Measurements from ENCODE around the gene GPD1L. TPM values are rescaled to one million over a fixed set of nuclear protein-coding genes. Genes with fewer than 3 reads are reported as not detected.

GPD1L gene
- polyA plus RNA-seq, 1 donor (not counting 4 experiments of a cell fraction or from before 2014, with no cell fraction given): 4.5 TPM

DNA sequence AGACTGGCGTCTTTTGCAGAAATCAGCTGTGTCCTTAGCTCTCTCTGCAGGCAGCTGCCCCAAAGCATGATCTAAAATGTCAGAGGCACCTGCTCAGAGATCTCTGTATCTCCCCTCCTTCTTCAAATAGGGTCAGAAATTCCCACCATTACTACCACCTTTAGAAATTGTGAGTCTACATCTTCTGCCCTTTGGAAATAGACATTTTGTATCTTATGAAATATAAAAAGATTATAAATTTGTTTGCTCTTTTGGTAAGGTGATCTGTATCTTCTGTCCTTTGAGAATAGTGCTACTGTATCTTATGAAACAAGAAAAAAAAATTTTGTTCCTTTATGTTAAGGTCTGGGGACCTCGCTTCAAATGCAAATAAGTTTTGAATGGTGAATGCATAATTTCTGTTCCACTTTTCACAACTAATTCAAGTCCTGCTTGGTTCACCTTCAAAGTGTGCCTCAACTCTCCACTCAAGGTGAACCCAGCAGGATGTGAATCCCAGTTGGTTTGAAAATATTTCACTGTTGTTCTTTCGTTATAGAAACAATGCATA lies 28.3 kb upstream of the GPD1L start:
- no peaks in the 10 kb centered on the region for H3K36me3 ChIP-seq (ENCODE audit: control insufficient read depth in 2 of 2, extremely low read depth in 1 of 2, insufficient read depth in 2 of 2, low read length in 2 of 2)
- no peaks in the 10 kb centered on the region for H4K20me1 ChIP-seq (ENCODE audit: control insufficient read depth, extremely low read depth, insufficient read depth, low read length)
- no peak for TF ChIP-seq EZH2 (IDR thresholded peaks at IDR 0.05; ENCODE audit: low read length)
- H2AFZ ChIP-seq (ENCODE audit: control insufficient read depth, low read length): no peak overlapping the region
- H3K9me3 ChIP-seq (ENCODE audit: control insufficient read depth, low read depth, low read length): no peaks in the 10 kb centered on the region
- H3K79me2 ChIP-seq (ENCODE audit: control insufficient read depth, insufficient read depth, low read length): no peaks in the 10 kb centered on the region
- H3K9me1 ChIP-seq (ENCODE audit: control insufficient read depth, extremely low read depth, insufficient read depth, low read length): no peaks in the 10 kb centered on the region
- DNase-seq (ENCODE audit: low read depth, low spot score) (no peak), FAIRE-seq (no peak)
- no peak overlapping the region for H3K4me2 ChIP-seq (ENCODE audit: control insufficient read depth, extremely low read depth, insufficient read depth, low read depth, low read length)
- no peak overlapping the region for H3K27ac ChIP-seq (ENCODE audit: control insufficient read depth, insufficient read depth, low read length)
- H3K27me3 ChIP-seq (ENCODE audit: control insufficient read depth, extremely low read depth, insufficient read depth, low read length): peaks cover 5% of the 10 kb centered on the region
- no peaks in the 10 kb centered on the region for H3K4me1 ChIP-seq (ENCODE audit: control insufficient read depth, extremely low read depth, insufficient read depth, low read length)
- dilution Hi-C loops (cut with MboI; ENCODE audit: extremely low pct_ligation_motif_present, low sequenced_read_pairs): no loop called here
- no peak overlapping the region for H3K4me3 ChIP-seq (ENCODE audit: control insufficient read depth in 2 of 3, extremely low read depth in 1 of 3, insufficient read depth in 2 of 3, low read depth in 1 of 3, low read length in 3 of 3)
- H3K9ac ChIP-seq (ENCODE audit: control insufficient read depth, extremely low read depth, insufficient read depth, low read length): no peak overlapping the region

DNA sequence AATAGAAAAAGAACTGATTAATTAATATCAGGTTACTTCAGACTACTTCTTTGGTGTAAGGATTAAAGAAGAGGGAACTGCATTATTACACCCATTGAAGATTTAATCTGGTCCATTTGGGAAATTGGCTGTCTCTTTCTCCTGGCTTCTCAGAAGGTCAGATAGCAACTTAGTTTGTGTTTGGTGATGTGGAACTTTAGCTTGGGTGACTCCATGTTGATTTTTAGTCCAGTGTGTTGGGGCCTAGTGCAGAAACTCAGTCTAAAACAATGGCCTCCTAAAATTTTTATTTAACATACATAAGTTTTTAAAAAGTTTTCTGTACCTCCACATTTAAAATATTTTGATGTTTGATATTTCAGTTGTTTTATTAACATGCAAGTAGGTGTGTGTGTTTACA lies 27.6 kb upstream of the GPD1L start:
- TF ChIP-seq EZH2 (IDR thresholded peaks at IDR 0.05; ENCODE audit: low read length): no peak
- TF ChIP-seq, protein P1, sequence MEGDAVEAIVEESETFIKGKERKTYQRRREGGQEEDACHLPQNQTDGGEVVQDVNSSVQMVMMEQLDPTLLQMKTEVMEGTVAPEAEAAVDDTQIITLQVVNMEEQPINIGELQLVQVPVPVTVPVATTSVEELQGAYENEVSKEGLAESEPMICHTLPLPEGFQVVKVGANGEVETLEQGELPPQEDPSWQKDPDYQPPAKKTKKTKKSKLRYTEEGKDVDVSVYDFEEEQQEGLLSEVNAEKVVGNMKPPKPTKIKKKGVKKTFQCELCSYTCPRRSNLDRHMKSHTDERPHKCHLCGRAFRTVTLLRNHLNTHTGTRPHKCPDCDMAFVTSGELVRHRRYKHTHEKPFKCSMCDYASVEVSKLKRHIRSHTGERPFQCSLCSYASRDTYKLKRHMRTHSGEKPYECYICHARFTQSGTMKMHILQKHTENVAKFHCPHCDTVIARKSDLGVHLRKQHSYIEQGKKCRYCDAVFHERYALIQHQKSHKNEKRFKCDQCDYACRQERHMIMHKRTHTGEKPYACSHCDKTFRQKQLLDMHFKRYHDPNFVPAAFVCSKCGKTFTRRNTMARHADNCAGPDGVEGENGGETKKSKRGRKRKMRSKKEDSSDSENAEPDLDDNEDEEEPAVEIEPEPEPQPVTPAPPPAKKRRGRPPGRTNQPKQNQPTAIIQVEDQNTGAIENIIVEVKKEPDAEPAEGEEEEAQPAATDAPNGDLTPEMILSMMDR (optimal IDR thresholded peaks at IDR 0.05 in 1 of 3, IDR thresholded peaks at IDR 0.05 in 1 of 3, conservative IDR thresholded peaks at IDR 0.05 in 1 of 3; ENCODE audit: extremely low read depth in 1 of 3, insufficient read depth in 2 of 3, low read length in 3 of 3): no peak
- dilution Hi-C loops (cut with MboI; ENCODE audit: extremely low pct_ligation_motif_present, low sequenced_read_pairs): no loop called here
- Histone ChIP-seq H3K79me2 (ENCODE audit: control insufficient read depth, insufficient read depth, low read length) (no peaks in the 10 kb centered on the region), H3K27me3 (ENCODE audit: control insufficient read depth, extremely low read depth, insufficient read depth, low read length) (peaks cover 5% of the 10 kb centered on the region), H2AFZ (ENCODE audit: control insufficient read depth, low read length) (no peak overlapping the region), H3K9me3 (ENCODE audit: control insufficient read depth, low read depth, low read length) (no peaks in the 10 kb centered on the region), H3K27ac (ENCODE audit: control insufficient read depth, insufficient read depth, low read length) (no peak overlapping the region), H3K9ac (ENCODE audit: control insufficient read depth, extremely low read depth, insufficient read depth, low read length) (no peak overlapping the region), H3K9me1 (ENCODE audit: control insufficient read depth, extremely low read depth, insufficient read depth, low read length) (no peaks in the 10 kb centered on the region), H4K20me1 (ENCODE audit: control insufficient read depth, extremely low read depth, insufficient read depth, low read length) (no peaks in the 10 kb centered on the region), H3K4me3 (ENCODE audit: control insufficient read depth in 2 of 3, extremely low read depth in 1 of 3, insufficient read depth in 2 of 3, low read depth in 1 of 3, low read length in 3 of 3) (no peak overlapping the region), H3K4me1 (ENCODE audit: control insufficient read depth, extremely low read depth, insufficient read depth, low read length) (no peaks in the 10 kb centered on the region), H3K36me3 (ENCODE audit: control insufficient read depth in 2 of 2, extremely low read depth in 1 of 2, insufficient read depth in 2 of 2, low read length in 2 of 2) (no peaks in the 10 kb centered on the region), H3K4me2 (ENCODE audit: control insufficient read depth, extremely low read depth, insufficient read depth, low read depth, low read length) (no peak overlapping the region)
- FAIRE-seq: no peak
- DNase-seq (ENCODE audit: low read depth, low spot score): no peak

DNA sequence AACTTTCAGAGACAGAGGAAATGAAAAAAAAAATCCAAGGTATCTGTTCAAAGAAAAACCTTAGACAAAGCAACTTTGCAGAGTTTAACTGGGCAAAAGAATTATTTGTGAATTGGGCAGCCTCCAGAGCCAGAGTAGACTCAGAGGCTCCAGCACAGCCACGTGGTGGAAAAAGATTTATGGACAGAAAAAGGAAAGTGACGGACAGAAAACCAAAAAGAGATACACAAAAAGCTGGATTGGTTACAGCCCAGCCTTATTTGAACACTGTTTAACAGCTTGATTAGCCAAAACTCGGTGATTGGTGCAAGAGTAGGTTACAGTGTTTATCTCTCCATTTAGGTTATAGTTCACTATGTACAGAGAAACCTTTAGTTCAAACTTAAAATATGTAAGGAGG lies 23.7 kb upstream of the GPD1L start:
- Histone ChIP-seq H3K4me1 (ENCODE audit: control insufficient read depth, extremely low read depth, insufficient read depth, low read length) (no peaks in the 10 kb centered on the region), H3K4me3 (ENCODE audit: control insufficient read depth in 2 of 3, extremely low read depth in 1 of 3, insufficient read depth in 2 of 3, low read depth in 1 of 3, low read length in 3 of 3) (no peak overlapping the region), H3K27ac (ENCODE audit: control insufficient read depth, insufficient read depth, low read length) (no peak overlapping the region), H2AFZ (ENCODE audit: control insufficient read depth, low read length) (no peak overlapping the region), H3K4me2 (ENCODE audit: control insufficient read depth, extremely low read depth, insufficient read depth, low read depth, low read length) (no peak overlapping the region), H3K79me2 (ENCODE audit: control insufficient read depth, insufficient read depth, low read length) (no peaks in the 10 kb centered on the region), H3K9ac (ENCODE audit: control insufficient read depth, extremely low read depth, insufficient read depth, low read length) (no peak overlapping the region), H3K9me3 (ENCODE audit: control insufficient read depth, low read depth, low read length) (no peaks in the 10 kb centered on the region), H4K20me1 (ENCODE audit: control insufficient read depth, extremely low read depth, insufficient read depth, low read length) (no peaks in the 10 kb centered on the region), H3K36me3 (ENCODE audit: control insufficient read depth in 2 of 2, extremely low read depth in 1 of 2, insufficient read depth in 2 of 2, low read length in 2 of 2) (no peaks in the 10 kb centered on the region), H3K27me3 (ENCODE audit: control insufficient read depth, extremely low read depth, insufficient read depth, low read length) (no peaks in the 10 kb centered on the region), H3K9me1 (ENCODE audit: control insufficient read depth, extremely low read depth, insufficient read depth, low read length) (no peaks in the 10 kb centered on the region)
- no peak for TF ChIP-seq EZH2 (IDR thresholded peaks at IDR 0.05; ENCODE audit: low read length)
- TF ChIP-seq, protein P1 (optimal IDR thresholded peaks at IDR 0.05 in 1 of 3, IDR thresholded peaks at IDR 0.05 in 1 of 3, conservative IDR thresholded peaks at IDR 0.05 in 1 of 3; ENCODE audit: extremely low read depth in 1 of 3, insufficient read depth in 2 of 3, low read length in 3 of 3): no peak
- DNase-seq (ENCODE audit: low read depth, low spot score) (no peak), FAIRE-seq (no peak)
- dilution Hi-C loops (cut with MboI; ENCODE audit: extremely low pct_ligation_motif_present, low sequenced_read_pairs): no loop called here

All from keratinocyte (primary cell).